Testis (tissue), 3 donors: ENCODE results near the gene NOX5. TPM values are rescaled to one million over a fixed set of nuclear protein-coding genes. Genes with fewer than 3 reads are reported as not detected.

ENCODE experiments used
- DNase-seq: peaks from one replicate; pipeline ENCODE4 v3.0.0-alpha.2; 2019
- H3K27ac ChIP-seq, 2 donors: fragments of 200-600 bp; sonication (generic); one replicate each; pipeline ENCODE4 v1.5.1; 2019
- H3K27me3 ChIP-seq: fragments of 200-600 bp; sonication (generic); one replicate; pipeline ENCODE4 v1.5.1; 2019
- H3K36me3 ChIP-seq: fragments of 200-600 bp; sonication (generic); one replicate; pipeline ENCODE4 v1.5.1; 2017; ENCODE audit warnings: low read depth; ENCODE audit errors: missing control alignments
- H3K4me1 ChIP-seq: fragments of 200-600 bp; sonication (generic); one replicate; pipeline ENCODE4 v1.5.1; 2019
- H3K4me3 ChIP-seq, 2 donors: fragments of 200-600 bp; sonication (generic); one replicate each; pipeline ENCODE4 v1.5.1; 2017 to 2019
- H3K9me3 ChIP-seq: fragments of 200-600 bp; sonication (generic); one replicate; pipeline ENCODE4 v1.5.1; 2017
- CTCF ChIP-seq, 3 experiments: fragments of 450-650 bp in 2 of 3; fragments of 200-600 bp in 1 of 3; sonication (generic) in 1 of 3; IDR thresholded peaks; one replicate each; pipeline ENCODE4 v1.5.1; 2016 to 2019; ENCODE audit warnings: antibody characterized with exemption in 3 of 3, mild to moderate bottlenecking in 2 of 3, moderate library complexity in 1 of 3
- POLR2A ChIP-seq: fragments of 450-650 bp; IDR thresholded peaks from one replicate; pipeline ENCODE4 v1.6.1; 2017; ENCODE audit warnings: antibody characterized with exemption, mild to moderate bottlenecking, moderate library complexity
- WGBS, 2 donors: methylation state at CpG; one replicate each; pipeline ENCODE4 v1.1.5; 2018; 5-methylcytosine and 5-hydroxymethylcytosine counted together
- intact Hi-C: fragments of 100-400 bp; cut with DNase I; formaldehyde crosslinking; loops from one replicate; pipeline ENCODE4 v1.15.1; 2023; ENCODE audit warnings: low total_unique reads
- polyA plus RNA-seq: library from polyadenylated mRNA; stranded (reverse); fragments of 350-450 nt; fragmentation: Illumina TruSeq; extraction: RNeasy Lipid Tissue Mini Kit (QIAGEN cat#74804); gene quantifications from one replicate; pipeline ENCODE4 v1.2.3, GENCODE V29; 2014; ENCODE audit warnings: low read depth, low replicate concordance; ENCODE audit not compliant: insufficient read depth
- total RNA-seq, 2 donors: library from RNA; depleted of rRNA; stranded (reverse); fragments of >200 nt; gene quantifications; one replicate each; pipeline ENCODE4 v1.2.3, GENCODE V29; 2016

The NOX5 gene
- total and polyA plus RNA-seq, 3 donors from 2014 or later = 7.9 to 12.2 (median 10.7) TPM

DNA sequence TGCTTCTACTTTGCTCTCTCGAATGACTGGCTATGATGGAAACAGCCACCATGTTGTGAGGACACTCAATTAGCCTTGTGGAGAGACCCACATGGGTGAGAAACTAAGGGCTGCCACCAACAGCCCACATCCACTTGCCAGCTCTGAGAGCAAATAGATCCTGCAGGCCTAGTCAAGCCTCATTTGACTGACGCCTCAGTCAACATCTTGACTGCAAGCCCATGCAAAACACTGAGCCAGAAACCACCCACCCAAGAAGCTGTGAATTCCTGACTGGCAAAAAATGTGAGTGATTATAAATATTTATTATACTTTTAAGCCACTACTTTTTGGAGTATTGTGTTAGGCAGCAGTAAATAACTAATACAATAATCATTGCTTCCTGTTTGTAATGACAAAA lies 58.4 kb downstream of the NOX5 start:
- Histone ChIP-seq H3K27me3 (no peaks in the 10 kb centered on the region), H3K27ac (no peak overlapping the region), H3K4me1 (no peaks in the 10 kb centered on the region), H3K36me3 (no peaks in the 10 kb centered on the region), H3K4me3 (no peak overlapping the region), H3K9me3 (no peaks in the 10 kb centered on the region)
- 96 to 100% methylated on average over 2 of the region's 2 CpGs for WGBS, 2 donors
- TF ChIP-seq POLR2A (no peak), CTCF (IDR thresholded peaks at IDR 0.05) (no peak)
- intact Hi-C loops = no loop called here
- DNase-seq = no peak

GRCh38 chr15:69074001-69074842 lies 59.7 kb downstream of the NOX5 start:
- TF ChIP-seq CTCF (IDR thresholded peaks at IDR 0.05) (no peak), POLR2A (no peak)
- H3K9me3 ChIP-seq = no peaks in the 10 kb centered on the region
- 1 to 2% methylated on average over 14 to 45 of the region's 45 CpGs for WGBS, 2 donors
- H3K36me3 ChIP-seq = no peaks in the 10 kb centered on the region
- intact Hi-C loops = no loop called here
- peak overlapping the region; percentile 39 to 65 for H3K4me3 ChIP-seq
- H3K27me3 ChIP-seq = no peaks in the 10 kb centered on the region
- no peaks in the 10 kb centered on the region for H3K4me1 ChIP-seq
- H3K27ac ChIP-seq = no peak overlapping the region
- DNase-seq = peak; percentile 66

GRCh38 chr15:69074843-69075224 lies 60.3 kb downstream of the NOX5 start:
- 32 to 39% methylated on average over 6 of the region's 6 CpGs for WGBS, 2 donors
- intact Hi-C loops = no loop called here
- Histone ChIP-seq H3K36me3 (no peaks in the 10 kb centered on the region), H3K4me3 (peak overlapping the region in 1 of 2 donors; percentile 65), H3K4me1 (no peaks in the 10 kb centered on the region), H3K27me3 (no peaks in the 10 kb centered on the region), H3K27ac (no peak overlapping the region), H3K9me3 (no peaks in the 10 kb centered on the region)
- TF ChIP-seq CTCF (IDR thresholded peaks at IDR 0.05) (no peak), POLR2A (no peak)
- DNase-seq = no peak

DNA sequence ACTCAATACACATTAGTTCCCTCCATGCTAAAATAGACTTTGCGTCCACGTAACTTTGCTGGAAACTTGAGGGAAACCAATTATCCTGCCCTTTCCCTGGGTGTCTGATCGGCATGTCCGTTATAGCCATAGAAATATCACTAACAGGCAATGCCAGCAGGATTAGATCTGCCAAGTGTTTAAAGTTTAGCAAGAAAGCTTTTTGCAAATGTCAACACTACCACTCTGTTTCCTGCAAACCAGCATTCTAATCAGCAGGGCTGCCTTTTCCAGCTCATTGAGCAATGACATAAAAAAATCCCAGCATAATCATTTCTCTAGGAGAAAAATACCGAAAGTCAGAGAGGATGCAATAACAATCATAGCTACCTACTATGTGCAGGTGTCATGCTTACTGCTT lies 60.9 kb downstream of the NOX5 start:
- WGBS, 2 donors = 91 to 97% methylated on average over 5 of the region's 5 CpGs
- Histone ChIP-seq H3K36me3 (no peaks in the 10 kb centered on the region), H3K4me1 (no peaks in the 10 kb centered on the region), H3K4me3 (no peak overlapping the region), H3K9me3 (no peaks in the 10 kb centered on the region), H3K27ac (no peak overlapping the region), H3K27me3 (no peaks in the 10 kb centered on the region)
- no peak for DNase-seq
- intact Hi-C loops = no loop called here
- TF ChIP-seq CTCF (IDR thresholded peaks at IDR 0.05) (no peak), POLR2A (no peak)

GRCh38 chr15:69076756-69077155 lies 62.3 kb downstream of the NOX5 start:
- DNase-seq = no peak
- TF ChIP-seq CTCF (IDR thresholded peaks at IDR 0.05) (no peak), POLR2A (no peak)
- WGBS, 2 donors = 93 to 100% methylated on average over 1 of the region's 1 CpG
- Histone ChIP-seq H3K4me1 (peaks cover 4% of the 10 kb centered on the region), H3K9me3 (no peaks in the 10 kb centered on the region), H3K36me3 (no peaks in the 10 kb centered on the region), H3K27ac (no peak overlapping the region), H3K4me3 (no peak overlapping the region), H3K27me3 (no peaks in the 10 kb centered on the region)
- intact Hi-C loops = no loop called here
